ENCODE data around the gene ME1.
"Not testable (repeated sequence)": the region's sequence is repeated elsewhere in the genome, so short reads cannot be mapped to it uniquely, and the experiment has no call there.

The ME1 gene

GRCh38 chr6:83461438-83461837 lies 30.6 kb upstream of the ME1 start:
- no peak for DNase-seq (ENCODE audit: low spot score)
- TF ChIP-seq CTCF (IDR thresholded peaks at IDR 0.05; ENCODE audit: extremely low read depth, missing control alignments): no peak

GRCh38 chr6:83459663-83460062 lies 28.8 kb upstream of the ME1 start:
- no peak for DNase-seq (ENCODE audit: low spot score)
- TF ChIP-seq CTCF (IDR thresholded peaks at IDR 0.05; ENCODE audit: extremely low read depth, missing control alignments): no peak

- DNase-seq (ENCODE audit: low spot score): not testable (repeated sequence)
Measured at GRCh38 chr6:83450015-83450414, 19.2 kb upstream of the ME1 start.

- not testable (repeated sequence) for DNase-seq (ENCODE audit: low spot score)
Measured at GRCh38 chr6:83444086-83444699, 13.3 kb upstream of the ME1 start.

- DNase-seq (ENCODE audit: low spot score): no peak
- TF ChIP-seq CTCF (IDR thresholded peaks at IDR 0.05; ENCODE audit: extremely low read depth, missing control alignments): no peak
Measured at GRCh38 chr6:83443516-83443915, 12.7 kb upstream of the ME1 start.

GRCh38 chr6:83442752-83443151 lies 11.9 kb upstream of the ME1 start:
- TF ChIP-seq CTCF (IDR thresholded peaks at IDR 0.05; ENCODE audit: extremely low read depth, missing control alignments): no peak
- DNase-seq (ENCODE audit: low spot score): no peak

- no peak for DNase-seq (ENCODE audit: low spot score)
- TF ChIP-seq CTCF (IDR thresholded peaks at IDR 0.05; ENCODE audit: extremely low read depth, missing control alignments): no peak
Measured at GRCh38 chr6:83439201-83439600, 8.3 kb upstream of the ME1 start.

- TF ChIP-seq CTCF (IDR thresholded peaks at IDR 0.05; ENCODE audit: extremely low read depth, missing control alignments): no peak
- no peak for DNase-seq (ENCODE audit: low spot score)
Measured at GRCh38 chr6:83436674-83437073, 5.8 kb upstream of the ME1 start.

All from GM20000 (cell line).